ENCODE data around the gene LEAP2.

LEAP2 gene

GRCh38 chr5:132873119-132873929, at the start of gene LEAP2:
Gene LEAP2, plus strand, starts transcription at chr5:132873668. Its CDS starts 27 bp downstream, at chr5:132873695.
- DNase-seq = no peak

GRCh38 chr5:132824426-132824825, 49.0 kb upstream of the LEAP2 start:
- DNase-seq = no peak

- no peak for DNase-seq
Measured at GRCh38 chr5:132825033-132825833, 48.2 kb upstream of the LEAP2 start.

GRCh38 chr5:132825834-132826391, 47.6 kb upstream of the LEAP2 start:
- DNase-seq = no peak

GRCh38 chr5:132826424-132827082, 46.9 kb upstream of the LEAP2 start:
- no peak for DNase-seq

- DNase-seq = no peak
Measured at GRCh38 chr5:132827943-132828673, 45.4 kb upstream of the LEAP2 start.

- no peak for DNase-seq
Measured at GRCh38 chr5:132828846-132829494, 44.5 kb upstream of the LEAP2 start.

- DNase-seq = peak; percentile 60
Measured at GRCh38 chr5:132829742-132830435, 43.6 kb upstream of the LEAP2 start.

- DNase-seq = peak; percentile 38
Measured at GRCh38 chr5:132830436-132831094, 42.9 kb upstream of the LEAP2 start, which contains the start of gene SHROOM1. Gene SHROOM1, minus strand, starts transcription at chr5:132830647. Its CDS starts 4,507 bp downstream, at chr5:132826140.

GRCh38 chr5:132831095-132831860, 42.2 kb upstream of the LEAP2 start:
- no peak for DNase-seq

GRCh38 chr5:132832612-132833011, 40.9 kb upstream of the LEAP2 start:
- no peak for DNase-seq

- no peak for DNase-seq
Measured at GRCh38 chr5:132834057-132834456, 39.4 kb upstream of the LEAP2 start.

GRCh38 chr5:132836852-132837251, 36.6 kb upstream of the LEAP2 start:
- DNase-seq = no peak

GRCh38 chr5:132837868-132838267, 35.6 kb upstream of the LEAP2 start:
- DNase-seq = no peak

- DNase-seq = no peak
Measured at GRCh38 chr5:132838516-132839282, 34.8 kb upstream of the LEAP2 start.

GRCh38 chr5:132839426-132840301, 33.8 kb upstream of the LEAP2 start:
- no peak for DNase-seq

- no peak for DNase-seq
Measured at GRCh38 chr5:132840313-132840712, 33.2 kb upstream of the LEAP2 start.

GRCh38 chr5:132840896-132841295, 32.6 kb upstream of the LEAP2 start:
- DNase-seq = no peak

Data from NK-92 treated with Interleukin-12 subunit alpha and Interleukin-12 subunit beta, amount 100 ng/mL, for 24 hours (cell line).